BE2C (cell line): ENCODE measurements around the gene GPR137C.
A peak's percentile ranks its signal among the peaks of the same experiment; 100 is the strongest.
"Not testable (repeated sequence)": the region's sequence is repeated elsewhere in the genome, so short reads cannot be mapped to it uniquely, and the experiment has no call there.

Experiments used
- DNase-seq: peaks from one replicate; pipeline ENCODE4 v3.0.0-alpha.2; 2020
- H3K27me3 ChIP-seq: fragments of 250-450 bp; sonication (Bioruptor Pico); 2 replicates; pipeline ENCODE4 v1.5.1; 2020; ENCODE audit warnings: mild to moderate bottlenecking
- H3K36me3 ChIP-seq: fragments of 250-450 bp; sonication (Bioruptor Pico); 2 replicates; pipeline ENCODE4 v1.5.1; 2020; ENCODE audit warnings: mild to moderate bottlenecking
- H3K4me1 ChIP-seq: fragments of 250-450 bp; sonication (Bioruptor Pico); 2 replicates; pipeline ENCODE4 v1.5.1; 2020
- H3K4me3 ChIP-seq: 2 replicates; pipeline ENCODE4 v1.5.1; 2011; ENCODE audit warnings: low read depth, low read length
- H3K9me3 ChIP-seq: fragments of 250-450 bp; sonication (Bioruptor Pico); 2 replicates; pipeline ENCODE4 v1.5.1; 2020
- TF ChIP-seq, protein P1 (sequence below): IDR thresholded peaks from 2 replicates; pipeline ENCODE4 v1.5.1; 2012; ENCODE audit warnings: mild to moderate bottlenecking, low read depth, low read length

GPR137C gene

DNA sequence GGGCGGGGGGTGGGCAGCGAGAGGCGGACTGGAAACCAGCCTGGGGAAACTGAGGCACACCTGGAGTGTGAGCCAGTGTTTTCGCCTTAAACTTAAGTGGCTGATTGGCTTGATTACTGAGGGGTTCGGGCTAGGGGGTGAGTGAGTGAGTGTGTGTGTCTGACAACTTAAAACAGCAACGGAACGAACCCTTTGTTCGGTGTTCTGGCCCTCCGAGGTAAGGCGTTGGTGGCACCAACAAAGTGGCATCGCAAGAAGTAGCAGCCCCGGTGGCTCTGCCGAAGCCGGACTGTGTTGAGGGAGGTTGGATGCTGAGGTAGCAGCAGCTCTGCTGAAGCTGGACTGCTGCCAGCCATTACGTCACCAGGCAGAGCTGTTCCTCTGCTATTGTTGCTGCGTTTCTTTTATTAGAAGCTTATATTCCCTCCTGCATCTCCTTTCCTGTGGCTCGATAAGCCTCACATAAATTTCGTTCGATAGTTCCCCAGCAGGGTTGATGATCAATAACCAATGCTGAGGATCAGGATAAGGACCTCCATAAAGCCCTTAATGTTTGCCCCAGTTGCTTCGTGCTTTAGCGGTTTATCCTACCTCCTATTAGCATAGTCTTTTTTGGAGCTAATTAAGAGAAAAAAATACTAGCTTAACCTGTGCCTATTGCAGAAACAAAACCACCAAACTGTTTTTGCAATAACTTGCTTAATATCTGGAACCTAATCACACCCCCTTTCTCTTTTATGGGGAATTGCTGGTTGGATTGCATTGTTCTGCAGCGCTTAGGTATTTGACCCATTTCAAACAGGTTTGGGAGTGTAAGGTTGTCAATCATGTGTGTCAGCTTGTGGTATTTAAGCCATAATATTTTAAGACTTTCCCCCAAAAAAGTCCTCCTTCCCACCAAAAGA lies 1.3 kb downstream of the GPR137C start:
- peak overlapping the region; percentile 74 for H3K4me3 ChIP-seq
- TF ChIP-seq, protein P1, sequence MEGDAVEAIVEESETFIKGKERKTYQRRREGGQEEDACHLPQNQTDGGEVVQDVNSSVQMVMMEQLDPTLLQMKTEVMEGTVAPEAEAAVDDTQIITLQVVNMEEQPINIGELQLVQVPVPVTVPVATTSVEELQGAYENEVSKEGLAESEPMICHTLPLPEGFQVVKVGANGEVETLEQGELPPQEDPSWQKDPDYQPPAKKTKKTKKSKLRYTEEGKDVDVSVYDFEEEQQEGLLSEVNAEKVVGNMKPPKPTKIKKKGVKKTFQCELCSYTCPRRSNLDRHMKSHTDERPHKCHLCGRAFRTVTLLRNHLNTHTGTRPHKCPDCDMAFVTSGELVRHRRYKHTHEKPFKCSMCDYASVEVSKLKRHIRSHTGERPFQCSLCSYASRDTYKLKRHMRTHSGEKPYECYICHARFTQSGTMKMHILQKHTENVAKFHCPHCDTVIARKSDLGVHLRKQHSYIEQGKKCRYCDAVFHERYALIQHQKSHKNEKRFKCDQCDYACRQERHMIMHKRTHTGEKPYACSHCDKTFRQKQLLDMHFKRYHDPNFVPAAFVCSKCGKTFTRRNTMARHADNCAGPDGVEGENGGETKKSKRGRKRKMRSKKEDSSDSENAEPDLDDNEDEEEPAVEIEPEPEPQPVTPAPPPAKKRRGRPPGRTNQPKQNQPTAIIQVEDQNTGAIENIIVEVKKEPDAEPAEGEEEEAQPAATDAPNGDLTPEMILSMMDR: no peak
- H3K4me1 ChIP-seq: peaks cover 11% of the 10 kb centered on the region
- H3K36me3 ChIP-seq: no peaks in the 10 kb centered on the region
- no peaks in the 10 kb centered on the region for H3K27me3 ChIP-seq
- H3K9me3 ChIP-seq: no peaks in the 10 kb centered on the region
- DNase-seq: peak; percentile 95

DNA sequence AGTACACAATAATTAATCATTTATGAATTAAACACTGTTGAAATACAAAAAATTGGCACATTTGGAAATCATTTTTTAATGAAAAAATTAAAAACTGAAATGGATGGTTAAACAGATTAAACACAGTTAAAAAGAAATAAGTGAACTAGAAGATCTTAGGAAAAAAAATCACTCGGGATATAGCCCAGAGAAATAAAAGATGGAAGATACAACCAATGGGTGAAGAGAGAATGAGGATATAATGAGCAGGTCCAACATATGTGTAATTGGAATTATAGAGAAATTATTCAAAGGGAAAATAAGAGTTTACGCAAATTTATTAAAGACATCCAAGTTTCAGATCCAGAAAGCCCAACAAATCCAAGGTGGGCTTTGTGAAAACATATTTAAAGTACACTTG lies 6.1 kb downstream of the GPR137C start:
- TF ChIP-seq, protein P1: no peak
- Histone ChIP-seq H3K4me1 (peaks cover 7% of the 10 kb centered on the region; the same call in 1 of the 2 replicates), H3K4me3 (no peak overlapping the region), H3K36me3 (no peaks in the 10 kb centered on the region), H3K27me3 (no peaks in the 10 kb centered on the region), H3K9me3 (no peaks in the 10 kb centered on the region; the same call in 1 of the 2 replicates)
- DNase-seq: no peak

DNA sequence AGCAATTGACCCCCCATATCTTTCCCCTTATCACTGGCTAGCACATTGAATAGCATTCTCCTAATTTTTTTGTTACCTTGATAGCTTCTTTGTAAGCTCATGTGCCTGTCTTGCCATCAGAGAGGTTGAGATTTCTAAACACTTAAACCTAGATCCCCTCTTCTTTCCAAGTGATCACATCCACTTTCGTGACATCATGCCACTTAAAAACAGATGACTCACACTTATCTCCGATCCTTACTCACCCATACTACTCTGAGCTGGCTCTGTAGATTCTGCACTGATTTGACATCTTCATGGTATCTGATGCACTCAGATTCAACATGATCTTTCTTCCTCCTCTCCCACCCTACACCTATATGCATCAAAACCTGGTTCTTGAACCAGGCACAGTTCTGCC lies 10.5 kb downstream of the GPR137C start:
- Histone ChIP-seq H3K4me3 (no peak overlapping the region), H3K4me1 (0 out of 2 replicates have a peak, but pooled peaks cover 3% of the 10 kb centered on the region), H3K9me3 (peaks cover 5% of the 10 kb centered on the region), H3K36me3 (no peaks in the 10 kb centered on the region), H3K27me3 (no peaks in the 10 kb centered on the region)
- DNase-seq: no peak
- TF ChIP-seq, protein P1: no peak

DNA sequence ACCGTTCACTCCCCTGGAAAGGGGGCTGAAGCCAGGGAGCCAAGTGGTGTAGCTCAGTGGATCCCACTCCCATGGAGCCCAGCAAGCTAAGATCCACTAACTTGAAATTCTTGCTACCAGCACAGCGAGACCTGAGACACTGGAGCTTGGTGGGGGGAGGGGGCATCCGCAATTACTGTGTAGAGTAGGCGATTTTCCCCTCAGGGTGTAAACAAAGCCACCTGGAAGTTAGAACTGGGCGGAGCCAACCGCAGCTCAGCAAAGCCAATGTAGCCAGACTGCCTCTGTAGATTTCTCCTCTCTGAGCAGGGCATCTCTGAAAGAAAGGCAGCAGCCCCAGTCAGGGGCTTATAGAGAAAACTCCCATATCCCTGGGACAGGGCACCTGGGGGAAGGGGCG lies 15.8 kb downstream of the GPR137C start:
- H3K4me3 ChIP-seq, H3K4me1 ChIP-seq, H3K27me3 ChIP-seq, DNase-seq, H3K36me3 ChIP-seq: not testable (repeated sequence)
- peaks cover 14% of the 10 kb centered on the region for H3K9me3 ChIP-seq

DNA sequence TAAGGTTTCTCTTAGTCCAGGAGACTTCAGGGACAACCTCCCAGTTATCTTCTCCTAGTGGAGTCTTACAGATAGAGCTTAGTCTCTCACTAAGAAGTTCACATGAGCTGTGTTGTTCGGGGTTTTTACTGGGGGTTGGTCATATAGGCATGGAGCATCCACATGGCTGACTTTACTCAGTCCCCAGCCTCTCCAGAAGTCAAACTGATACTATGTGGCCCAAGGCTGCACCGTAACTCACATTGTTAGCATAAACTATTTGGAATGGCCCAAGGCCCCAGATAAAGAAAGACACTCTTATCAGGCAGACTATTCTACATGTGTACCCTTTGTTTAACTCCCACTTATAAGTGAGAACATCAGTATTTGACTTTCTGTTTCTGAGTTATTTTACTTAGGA lies 23.2 kb downstream of the GPR137C start:
- Histone ChIP-seq H3K4me1 (no peaks in the 10 kb centered on the region), H3K4me3 (no peak overlapping the region), H3K9me3 (peaks cover 11% of the 10 kb centered on the region), H3K36me3 (no peaks in the 10 kb centered on the region), H3K27me3 (no peaks in the 10 kb centered on the region)
- TF ChIP-seq, protein P1: no peak
- DNase-seq: no peak

DNA sequence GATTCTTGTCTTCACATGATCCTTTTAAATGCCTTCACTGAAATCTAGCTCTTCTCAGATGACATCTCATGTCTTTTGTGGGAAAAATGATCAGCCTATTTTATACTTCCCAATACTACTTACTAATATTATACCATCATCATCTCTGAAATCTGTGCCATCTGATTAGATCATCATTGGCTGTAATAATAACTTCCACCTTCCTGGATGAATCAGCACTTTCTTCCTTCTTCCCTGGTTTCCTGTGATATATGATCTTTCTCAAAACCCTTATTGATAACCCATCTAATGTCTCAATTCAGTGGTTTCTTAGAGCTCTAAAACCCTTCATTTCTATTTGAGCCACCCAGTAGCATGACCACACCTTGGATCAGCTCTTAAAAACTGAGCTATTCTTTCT lies 30.9 kb downstream of the GPR137C start:
- H3K36me3 ChIP-seq: no peaks in the 10 kb centered on the region
- H3K27me3 ChIP-seq: no peaks in the 10 kb centered on the region
- TF ChIP-seq, protein P1: no peak
- no peak for DNase-seq
- no peaks in the 10 kb centered on the region for H3K9me3 ChIP-seq
- no peaks in the 10 kb centered on the region for H3K4me1 ChIP-seq
- H3K4me3 ChIP-seq: no peak overlapping the region
